Erythroblast (primary cell): Measurements from ENCODE around the gene FUOM.

Experiments
- DNase-seq, 2 experiments: peaks; one replicate each; lab custom pipeline; 2025; lab: John Stamatoyannopoulos, UW
- GATA1 ChIP-seq: IDR thresholded peaks from 2 replicates; pipeline ENCODE4 v1.6.1; 2011; ENCODE audit warnings: low read depth, mild to moderate bottlenecking, control low read depth, low read length, moderate library complexity
- POLR2A ChIP-seq: IDR thresholded peaks from 2 replicates; pipeline ENCODE4 v1.6.1; 2011; ENCODE audit warnings: mild to moderate bottlenecking, low read length

FUOM gene

DNA sequence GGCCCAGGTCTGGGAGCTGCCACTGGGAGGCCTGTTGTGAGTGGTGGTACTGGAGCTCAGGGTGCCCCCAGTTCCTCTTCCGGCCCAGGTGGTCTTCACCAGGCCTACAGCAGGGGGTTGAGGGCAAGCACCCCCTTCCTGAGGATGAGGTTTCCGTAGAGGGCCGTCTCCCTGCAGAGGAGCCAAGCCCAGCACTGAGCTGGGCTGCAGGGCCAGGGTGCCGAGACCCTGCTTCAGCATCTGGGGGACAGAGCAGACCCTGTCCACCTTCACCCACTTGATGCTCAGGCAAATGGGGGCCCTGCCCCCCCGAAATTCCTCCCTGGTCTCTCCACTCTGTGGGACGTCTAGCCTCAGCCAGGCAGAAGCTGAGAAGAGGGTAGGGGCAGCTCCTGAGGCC, 2.6 kb downstream of the FUOM start:
- no peak for DNase-seq
- TF ChIP-seq POLR2A (no peak), GATA1 (no peak)

DNA sequence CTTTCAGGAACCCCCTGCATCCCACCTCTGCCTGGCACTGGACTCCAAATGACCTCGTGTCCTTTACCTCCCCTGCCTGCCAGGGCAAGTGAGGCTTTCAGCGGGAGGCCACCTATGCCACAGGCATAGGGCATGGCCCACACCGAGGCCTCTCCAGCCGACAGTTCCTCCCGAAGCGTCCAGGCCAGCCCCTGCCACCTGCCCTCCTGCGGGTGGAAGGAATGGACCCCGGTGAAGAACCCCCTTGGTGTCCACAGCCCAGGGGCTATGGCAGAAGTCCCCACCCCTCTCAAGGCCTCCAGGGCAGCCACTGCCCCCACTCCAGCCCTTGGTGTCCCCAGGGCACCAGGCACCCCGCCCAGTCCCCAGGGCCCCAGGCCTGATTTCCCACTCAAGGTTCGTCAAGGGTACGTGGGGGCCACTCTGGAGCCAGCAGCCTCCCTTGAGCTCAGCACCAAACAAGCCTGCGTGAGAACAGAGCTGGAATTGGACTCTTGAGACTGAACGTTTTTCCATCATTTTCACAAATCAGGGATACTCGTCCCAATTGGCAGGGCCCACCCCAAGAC, 3.1 kb downstream of the FUOM start:
- DNase-seq, result no peak
- TF ChIP-seq GATA1 (no peak), POLR2A (no peak)

DNA sequence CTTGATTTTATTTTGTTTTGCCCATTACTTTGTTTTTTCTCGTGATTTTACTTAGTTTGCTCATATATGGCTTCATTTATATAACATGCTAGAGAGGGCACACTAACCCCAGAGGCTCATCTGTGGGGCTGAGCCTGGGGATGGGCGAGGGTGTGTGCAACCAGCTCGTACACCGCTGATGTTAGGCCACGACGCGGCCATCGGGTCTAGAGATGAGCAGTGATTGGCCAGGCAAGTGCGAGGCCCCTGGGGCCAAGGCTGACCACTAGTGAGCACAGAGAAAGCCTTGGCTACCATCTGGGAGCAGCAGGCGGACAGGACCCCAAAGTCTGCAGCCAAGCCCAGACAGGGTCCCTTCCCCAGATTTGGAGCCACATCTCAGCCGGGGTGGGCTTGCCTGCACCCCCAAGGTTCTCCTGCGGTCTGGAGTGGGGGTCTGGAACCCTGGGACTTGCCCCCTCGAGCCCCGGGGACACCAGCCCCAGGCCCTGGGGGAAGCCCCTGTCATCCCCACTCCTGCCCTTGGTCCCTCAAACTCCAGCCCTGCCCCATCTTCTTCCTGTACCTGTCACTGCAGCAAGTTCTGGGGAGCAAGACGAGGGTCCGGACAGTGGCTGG, 3.7 kb downstream of the FUOM start:
- TF ChIP-seq POLR2A, result no peak
- no peak for TF ChIP-seq GATA1

DNA sequence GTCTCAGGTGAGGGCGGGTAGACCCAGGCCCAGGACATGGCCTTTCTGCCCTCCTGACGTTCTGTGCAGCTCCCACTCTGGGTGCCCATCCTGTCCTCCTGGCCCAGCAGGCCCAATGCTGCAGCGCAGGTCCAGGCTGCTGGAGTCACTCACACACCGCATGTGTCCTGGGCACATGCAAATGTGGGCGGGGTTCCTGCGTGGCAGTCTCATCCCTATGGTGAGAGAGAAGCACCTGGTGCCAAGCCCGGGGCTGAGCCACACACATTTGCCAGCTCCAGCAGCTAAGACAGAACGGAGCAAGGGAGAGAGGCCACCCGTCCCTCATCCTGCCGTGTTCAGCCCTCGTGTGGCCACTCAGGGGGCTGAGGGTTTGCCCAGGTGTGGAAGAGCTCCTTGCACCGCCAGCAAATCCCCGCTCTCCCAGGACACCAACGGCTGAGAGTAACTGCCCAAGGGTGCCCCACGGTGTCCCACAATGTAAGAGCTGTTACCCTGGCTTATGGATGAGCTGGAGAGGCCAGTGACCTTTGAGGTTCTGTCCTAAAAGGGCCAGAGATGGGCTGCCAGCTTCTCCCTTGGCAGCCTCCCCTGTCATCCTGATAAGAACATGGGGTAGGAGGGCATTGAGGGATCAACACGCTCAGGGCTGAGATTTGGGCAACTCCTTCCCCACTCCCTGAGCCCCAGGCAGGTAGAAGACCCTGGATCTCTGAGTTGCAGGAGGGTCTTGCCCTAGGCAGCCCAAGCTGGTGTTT, 4.4 kb downstream of the FUOM start:
- DNase-seq, result no peak
- no peak for TF ChIP-seq GATA1
- no peak for TF ChIP-seq POLR2A

More for the DNA sequence above, 3.7 kb downstream of the FUOM start:
- no peak for DNase-seq

DNA sequence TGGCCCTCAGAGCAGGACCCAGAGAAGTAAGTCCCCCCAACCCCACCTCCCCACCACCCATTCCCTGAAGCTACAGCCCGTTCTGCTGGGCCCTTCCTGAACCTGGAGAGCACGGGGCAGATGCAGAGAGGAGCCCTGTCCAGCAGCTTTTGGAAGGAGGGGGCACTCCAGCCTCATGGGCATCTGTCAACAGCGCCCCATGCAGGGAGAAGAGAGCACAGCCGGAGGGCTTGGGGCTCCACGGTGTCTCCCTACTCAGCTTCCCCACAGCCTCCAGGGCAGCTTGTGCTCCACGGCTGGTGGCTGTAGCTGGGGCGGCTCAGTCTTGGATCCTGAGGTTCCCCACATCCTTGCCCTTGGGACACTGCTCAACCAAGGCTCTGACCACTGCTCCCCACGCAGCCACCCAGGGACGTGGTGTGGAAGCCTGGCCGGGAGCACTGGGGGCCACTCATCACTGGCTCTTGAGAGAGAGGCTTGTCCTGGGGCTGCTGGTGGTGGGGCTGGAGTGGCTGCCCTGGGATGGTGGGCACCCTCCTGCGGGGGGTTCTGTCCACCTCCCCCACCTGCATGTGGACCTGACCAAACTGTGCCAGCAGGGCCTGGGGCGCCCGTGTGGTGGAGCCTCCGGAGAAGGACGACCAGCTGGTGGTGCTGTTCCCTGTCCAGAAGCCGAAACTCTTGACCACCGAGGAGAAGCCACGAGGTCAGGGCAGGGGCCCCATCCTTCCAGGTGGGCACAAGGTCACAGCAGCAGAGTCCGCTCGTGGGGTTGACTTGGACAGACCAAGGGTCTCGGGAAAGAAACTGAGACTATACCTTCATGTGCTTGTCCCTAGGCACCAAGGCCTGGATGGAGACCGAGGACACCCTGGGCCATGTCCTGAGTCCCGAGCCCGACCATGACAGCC, 6.2 kb downstream of the FUOM start:
- no peak for DNase-seq
- TF ChIP-seq POLR2A, result no peak
- TF ChIP-seq GATA1, result no peak

DNA sequence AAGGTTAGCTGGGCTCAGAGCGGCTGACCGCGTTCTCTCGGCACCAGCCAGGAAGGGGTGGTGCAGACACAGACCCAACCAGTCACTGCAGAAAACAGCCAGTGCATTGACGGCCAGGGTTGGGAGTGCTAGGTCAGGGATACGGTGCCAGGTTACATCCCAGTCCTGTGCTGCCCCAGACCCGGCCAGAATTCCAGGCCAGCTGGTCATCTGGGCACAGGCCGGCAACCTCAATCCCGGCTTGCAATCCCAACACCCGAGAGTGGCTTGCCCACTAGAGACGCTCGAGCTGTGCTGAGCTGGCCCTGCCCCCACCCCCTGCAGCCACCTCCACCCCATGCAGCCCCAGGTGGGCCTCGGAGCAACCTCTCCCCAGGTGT, 6.9 kb downstream of the FUOM start:
- DNase-seq, result no peak
- no peak for TF ChIP-seq POLR2A
- no peak for TF ChIP-seq GATA1

DNA sequence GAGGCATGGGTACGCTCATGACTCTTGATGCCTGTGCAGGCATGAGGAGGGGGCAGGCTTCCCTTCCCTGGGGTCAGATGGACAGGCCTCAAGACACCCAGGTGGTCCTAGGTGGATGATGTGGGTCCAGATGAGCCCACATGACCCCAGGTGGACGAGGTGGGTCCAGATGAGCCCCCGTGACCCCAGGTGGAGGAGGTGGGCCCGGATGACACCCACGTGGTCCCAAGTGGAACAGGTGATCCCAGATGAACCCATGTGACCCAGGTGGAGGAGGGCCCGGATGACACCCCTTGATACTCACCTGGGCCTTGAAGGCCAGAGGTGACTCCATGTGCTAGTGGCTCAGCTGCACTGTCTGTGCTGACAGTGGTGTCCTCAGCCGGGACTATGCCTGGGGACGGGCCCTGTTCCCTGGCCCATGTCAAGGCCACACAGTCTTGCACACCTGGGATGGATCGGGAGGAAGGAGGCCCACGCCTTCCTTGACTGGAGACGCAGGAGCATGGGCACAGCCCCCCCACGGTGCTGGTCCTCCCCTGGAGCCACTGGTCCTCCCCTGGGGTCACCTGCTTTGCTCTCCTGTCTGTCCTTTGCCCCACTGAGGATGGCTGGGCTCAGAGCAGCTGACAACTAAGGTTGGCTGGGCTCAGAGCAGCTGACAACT, 7.4 kb downstream of the FUOM start:
- TF ChIP-seq POLR2A (no peak), GATA1 (no peak)
- DNase-seq, result no peak

DNA sequence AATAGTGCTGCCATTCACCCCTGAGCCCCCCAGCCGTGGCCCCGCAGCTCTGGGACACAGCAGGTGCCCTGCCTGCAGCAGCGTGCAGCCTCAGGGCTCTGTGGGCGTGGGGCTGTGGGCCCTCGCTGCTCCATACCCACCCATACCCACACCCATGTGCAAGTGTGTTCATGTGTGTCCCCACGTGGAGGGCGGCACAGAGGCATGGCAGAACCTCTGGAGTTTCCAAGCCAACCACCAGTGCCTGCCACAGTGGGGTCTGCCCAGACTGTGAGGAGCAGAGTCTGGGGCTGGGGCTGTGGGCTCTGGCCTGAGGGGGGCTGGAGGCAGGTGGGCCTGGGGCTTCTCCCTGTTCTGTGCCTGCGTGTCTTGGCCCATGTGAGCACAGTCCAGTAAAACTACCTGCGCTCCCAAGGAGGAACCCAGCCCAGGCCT, 8.2 kb downstream of the FUOM start:
- TF ChIP-seq POLR2A (no peak), GATA1 (no peak)
- DNase-seq, result no peak

DNA sequence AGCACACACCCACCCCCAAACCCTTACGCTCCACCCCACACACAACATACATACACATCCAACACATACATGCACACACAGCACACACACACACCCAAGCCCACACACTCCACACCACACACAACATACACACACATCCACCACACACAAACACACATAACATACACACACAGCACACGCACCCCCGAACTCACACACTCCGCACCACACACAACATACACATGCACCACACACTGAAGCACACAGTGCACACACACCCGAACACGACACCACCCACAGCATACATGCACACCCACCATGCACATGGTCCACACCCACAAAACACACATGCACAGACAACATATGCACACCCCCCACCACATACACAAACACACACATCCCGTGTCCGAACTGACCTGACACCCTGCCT, 8.7 kb downstream of the FUOM start:
- TF ChIP-seq GATA1 (no peak), POLR2A (no peak)
- no peak for DNase-seq

DNA sequence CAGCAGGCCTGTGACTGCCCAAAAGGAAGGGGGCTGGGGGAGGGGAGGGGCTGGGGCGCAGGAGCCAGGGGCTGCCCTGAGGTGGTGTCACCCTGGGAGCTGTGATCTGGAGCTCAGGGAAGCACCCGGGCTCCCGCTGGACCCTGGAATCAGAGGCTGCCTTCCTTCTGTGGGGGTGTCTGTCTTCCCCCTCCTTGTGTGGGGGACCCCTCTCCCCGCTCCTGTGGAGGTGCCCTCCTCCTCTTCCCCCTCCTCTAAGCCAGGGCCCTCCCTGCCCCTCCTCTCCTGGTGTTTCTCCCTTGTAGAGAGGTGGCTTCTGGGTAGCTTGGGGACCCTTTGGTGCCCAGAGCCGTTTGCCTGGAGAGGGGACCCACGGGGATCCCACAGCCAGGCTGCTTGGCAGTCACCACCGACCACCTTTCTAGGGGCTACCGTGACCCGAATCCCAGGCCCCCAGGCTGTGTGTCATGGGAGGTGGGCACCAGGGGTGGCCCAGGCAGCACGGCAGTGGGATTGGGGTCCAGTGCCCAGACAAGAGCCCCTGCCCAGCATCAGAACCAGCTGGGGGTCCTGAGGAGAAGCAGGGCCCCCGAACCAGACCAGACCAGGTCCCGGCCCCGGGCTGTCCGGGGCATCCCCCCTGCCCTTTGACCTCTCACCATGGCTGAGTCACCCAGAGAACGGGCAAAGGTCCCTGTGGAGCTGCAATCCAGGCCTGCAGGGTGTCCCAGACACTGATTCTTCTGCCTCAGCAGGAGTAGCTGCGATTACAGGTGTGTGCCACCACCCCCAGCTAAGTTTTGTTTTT, 9.9 kb downstream of the FUOM start:
- no peak for DNase-seq
- TF ChIP-seq POLR2A (no peak), GATA1 (no peak)

DNA sequence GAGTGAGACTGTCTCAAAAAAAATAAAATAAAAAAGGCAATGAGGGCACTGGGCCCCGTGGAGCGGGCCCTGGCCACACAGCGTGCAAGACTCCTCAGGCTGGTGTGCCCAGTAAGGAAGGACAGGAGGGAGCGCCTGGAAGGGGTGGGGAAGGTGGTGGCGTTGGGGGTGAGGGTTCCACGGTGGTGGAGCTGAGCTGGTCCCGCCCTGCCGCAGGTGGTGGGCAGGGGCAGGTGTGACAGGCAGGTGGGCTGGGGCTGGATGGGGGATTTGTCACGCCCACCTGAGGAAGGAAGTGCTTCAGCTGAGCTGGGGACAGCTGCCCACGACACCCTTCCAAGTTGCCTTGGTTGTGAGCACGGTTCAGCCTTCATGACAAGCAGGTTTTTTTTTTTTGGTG, 11.4 kb downstream of the FUOM start:
- TF ChIP-seq GATA1, result no peak
- no peak for DNase-seq

DNA sequence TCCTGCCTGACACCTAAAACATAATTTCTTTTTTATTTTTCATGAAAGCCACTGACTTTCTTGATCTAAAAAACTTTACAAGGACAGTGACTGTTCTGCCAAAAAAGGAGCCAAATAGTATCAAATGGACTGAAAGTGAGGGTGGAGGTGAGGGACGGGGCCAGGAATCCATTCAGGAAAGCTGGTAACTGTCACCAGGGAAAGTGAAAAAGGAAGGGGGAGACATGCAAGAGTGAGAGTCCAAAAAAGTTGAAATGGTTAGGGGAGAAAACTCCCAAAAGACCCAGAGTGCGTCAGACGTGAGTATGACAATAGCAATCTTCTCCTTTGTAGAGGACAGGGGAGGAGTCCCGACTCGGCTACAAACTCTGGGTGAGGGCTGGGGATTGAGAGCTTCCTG, 13.6 kb downstream of the FUOM start:
- no peak for TF ChIP-seq GATA1
- TF ChIP-seq POLR2A, result no peak
- no peak for DNase-seq

DNA sequence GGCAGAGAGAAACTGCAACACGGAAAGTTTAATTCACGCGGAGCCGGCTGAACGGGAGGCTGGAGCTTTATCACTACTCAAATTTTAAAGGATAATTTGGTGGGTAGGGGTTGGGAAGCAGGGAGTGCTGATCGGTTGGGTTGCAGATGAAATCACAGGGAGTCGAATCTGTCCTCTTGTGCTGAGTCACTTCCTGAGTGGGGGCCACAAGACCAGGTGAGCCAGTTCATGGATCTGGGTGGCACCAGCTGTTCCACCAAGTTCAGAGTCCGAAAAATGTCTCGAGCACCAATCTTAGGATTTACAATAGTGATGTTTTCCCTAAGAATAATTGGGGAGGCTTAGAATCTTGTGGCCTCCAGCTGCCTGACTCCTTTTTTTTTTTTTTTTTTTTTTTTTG, 14.3 kb downstream of the FUOM start:
- TF ChIP-seq GATA1, result no peak
- TF ChIP-seq POLR2A, result no peak

More for the DNA sequence above, 14.3 kb downstream of the FUOM start:
- DNase-seq, result no peak
